ENCODE data around the gene SERPINB10.

GRCh38 chr18:63980027-63980426 is 72.3 kb downstream of the SERPINB10 start:
- TF ChIP-seq CTCF (conservative IDR thresholded peaks at IDR 0.05): no peak
- no peak for TF ChIP-seq EZH2 (IDR thresholded peaks at IDR 0.05; ENCODE audit: low read depth)
